Astrocyte of the hippocampus (primary cell): ENCODE results near the gene HMX2.

Source experiments
- DNase-seq: peaks from one replicate; pipeline ENCODE4 v3.0.0; 2011; ENCODE audit warnings: low read depth, low spot score

HMX2 gene

DNA sequence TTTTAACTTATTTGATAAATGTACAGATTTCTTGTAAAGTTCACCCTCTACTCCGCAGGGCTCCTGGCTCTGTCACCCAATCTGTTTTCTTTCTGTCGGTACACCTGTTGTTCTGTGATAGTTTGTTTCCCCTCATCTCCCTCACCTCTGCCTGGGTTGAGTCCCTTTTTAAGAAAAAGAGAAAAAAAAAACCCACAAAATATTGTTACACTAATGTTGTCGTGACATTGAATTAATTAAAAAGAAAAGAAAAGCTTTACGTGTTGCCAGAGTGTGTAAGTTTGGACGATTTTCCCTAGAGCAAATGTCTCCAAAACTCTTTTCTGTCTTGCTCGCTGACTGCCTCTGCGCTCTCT lies 8.8 kb upstream of the HMX2 start:
- no peak for DNase-seq

DNA sequence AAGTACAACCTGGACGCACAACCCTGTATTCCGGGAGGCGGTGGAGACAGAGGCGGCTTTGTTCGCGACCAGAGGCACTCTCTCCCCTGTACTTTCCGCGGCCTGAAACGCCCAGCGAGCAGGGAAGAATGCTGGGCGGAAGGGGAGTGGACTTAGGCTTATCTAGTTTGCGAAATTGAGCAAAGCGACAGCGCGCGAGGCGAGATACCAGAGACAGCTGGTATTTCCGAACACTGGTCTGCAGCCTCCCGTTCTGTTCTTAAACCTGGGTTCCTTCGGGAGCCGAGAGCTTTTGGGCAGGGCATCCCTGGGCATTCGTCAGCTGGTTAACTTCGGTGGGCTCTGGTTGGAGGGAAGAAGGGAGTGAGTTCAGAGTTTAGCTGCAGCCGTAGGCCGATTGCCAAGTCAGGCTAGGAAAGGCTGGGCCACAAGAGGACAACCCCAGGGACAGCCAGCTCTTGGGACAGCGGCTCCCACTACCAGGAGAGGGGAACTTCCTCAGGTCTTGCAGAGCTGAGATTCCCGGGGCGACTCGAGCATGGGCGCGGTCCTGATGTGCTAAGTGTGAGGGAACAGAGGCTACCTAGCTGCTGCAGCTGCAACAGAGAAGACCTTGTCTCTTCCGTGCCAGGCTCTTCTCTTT lies 8.3 kb upstream of the HMX2 start:
- DNase-seq = no peak

- no peak for DNase-seq
Observed at GRCh38 chr10:123140164-123140982, 7.6 kb upstream of the HMX2 start.

DNA sequence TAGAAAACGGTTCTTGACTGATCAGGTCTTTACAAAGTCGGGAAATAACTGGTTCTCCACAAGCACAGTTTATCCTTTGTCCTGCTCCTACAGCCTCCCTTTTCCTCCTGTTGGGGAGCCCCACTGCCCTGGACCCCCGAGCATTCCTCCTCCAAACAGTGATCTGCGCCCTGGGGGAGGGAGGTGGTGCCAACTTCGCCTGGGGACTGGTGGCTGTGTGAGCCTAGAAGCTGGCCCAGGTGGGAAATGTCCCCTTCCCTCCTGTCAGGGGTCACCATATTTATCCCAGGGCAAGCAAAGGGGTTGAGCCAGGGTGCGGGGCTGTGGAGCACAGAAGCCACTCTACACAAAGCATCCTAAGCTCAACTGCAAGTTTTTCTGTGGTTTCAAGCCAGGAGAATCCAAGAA lies 6.9 kb upstream of the HMX2 start:
- no peak for DNase-seq

DNA sequence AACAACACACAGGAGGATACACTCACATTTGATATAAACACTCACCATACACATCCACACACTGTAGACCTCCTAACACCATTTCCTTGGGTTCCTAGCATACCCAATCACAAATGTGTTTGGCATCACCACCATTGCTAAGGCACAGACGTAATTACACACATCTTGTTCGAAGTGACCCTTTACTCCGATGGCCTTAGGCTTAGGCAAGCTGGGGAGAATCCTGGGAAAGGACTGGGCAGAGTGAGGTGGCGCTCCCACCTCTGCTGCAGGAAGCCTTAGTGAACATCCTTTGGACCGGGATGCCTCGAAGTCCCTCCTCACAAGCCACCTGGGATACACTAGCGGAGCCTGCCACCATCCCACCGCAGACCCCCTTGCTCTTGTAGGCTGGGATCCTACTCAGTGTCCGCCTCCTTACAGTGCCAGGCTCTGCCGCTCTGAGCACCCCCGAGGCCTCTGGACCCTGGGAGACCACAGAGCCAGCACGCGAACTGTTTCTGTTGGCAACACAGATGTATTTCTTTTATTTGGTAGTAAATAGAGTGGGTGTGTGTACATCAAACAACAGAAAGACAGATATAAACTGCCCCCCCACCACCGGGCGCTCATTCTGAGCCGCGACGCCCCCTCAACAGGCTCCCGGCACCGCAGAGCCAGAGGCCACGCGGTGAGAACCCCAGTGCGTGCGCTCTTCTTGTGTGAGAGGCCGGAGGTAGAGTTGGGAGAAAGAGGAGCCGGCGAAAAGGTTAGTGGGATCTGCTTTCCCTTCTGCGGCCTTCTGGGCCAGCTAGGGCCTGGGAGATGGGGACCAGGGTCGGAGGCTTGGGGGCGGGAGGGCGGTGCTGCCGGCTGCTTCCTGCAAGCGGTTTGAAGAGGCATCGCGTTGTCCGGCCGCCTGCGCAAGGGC lies 5.9 kb upstream of the HMX2 start:
- no peak for DNase-seq

GRCh38 chr10:123142701-123143161 lies 5.2 kb upstream of the HMX2 start:
- no peak for DNase-seq

DNA sequence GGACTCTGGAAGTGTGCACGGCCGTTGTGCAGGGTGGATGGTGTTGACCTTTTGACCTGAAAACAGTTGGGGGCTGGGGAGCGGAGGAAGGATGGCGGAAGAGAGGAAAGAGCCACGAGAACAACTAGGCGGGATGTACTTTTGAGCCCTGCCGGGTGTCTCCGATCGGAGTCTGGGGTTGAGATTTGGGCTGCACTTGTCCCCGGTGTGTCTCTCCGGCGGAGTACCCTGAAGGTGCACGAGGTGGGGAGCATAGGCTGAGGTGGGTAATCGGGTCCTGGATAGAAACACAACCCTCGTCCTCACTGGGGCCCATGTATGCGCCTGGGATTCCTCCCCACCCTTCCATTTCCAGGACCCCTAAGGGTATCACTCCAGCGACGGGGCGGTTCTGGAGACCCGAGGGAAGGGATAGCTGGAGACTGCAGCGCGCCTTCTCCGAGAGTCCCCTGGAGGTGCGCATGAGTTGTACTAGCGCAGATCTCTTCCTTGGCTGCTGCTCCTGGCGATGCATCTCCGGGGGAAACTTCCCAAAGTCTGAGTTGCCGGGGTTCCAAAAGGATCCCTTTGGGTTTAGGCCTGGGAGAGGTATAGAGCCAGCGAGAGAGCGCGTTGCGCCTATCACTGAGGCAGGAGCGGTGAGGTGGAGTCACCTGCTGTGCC lies 4.6 kb upstream of the HMX2 start:
- DNase-seq = no peak

DNA sequence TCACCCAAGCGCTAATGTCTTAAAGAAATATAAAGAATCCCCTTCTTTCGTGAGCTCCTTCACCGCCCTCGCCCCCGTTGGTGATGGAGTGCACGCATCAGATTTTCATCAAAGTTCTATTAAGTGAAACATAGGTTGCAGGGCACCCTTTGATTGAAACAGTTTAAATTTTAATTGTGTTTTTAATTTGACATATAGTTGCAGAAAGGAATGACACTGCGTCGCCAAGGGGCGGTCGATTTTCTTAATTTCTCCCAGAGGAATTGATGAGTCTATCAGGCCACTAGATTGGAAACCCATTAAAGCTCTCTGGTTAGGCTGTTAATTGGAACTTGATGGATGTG lies 4.1 kb upstream of the HMX2 start:
- DNase-seq = no peak

- no peak for DNase-seq
Observed at GRCh38 chr10:123144697-123145541, 3.0 kb upstream of the HMX2 start.

GRCh38 chr10:123145542-123146012 lies 2.4 kb upstream of the HMX2 start:
- DNase-seq = no peak

DNA sequence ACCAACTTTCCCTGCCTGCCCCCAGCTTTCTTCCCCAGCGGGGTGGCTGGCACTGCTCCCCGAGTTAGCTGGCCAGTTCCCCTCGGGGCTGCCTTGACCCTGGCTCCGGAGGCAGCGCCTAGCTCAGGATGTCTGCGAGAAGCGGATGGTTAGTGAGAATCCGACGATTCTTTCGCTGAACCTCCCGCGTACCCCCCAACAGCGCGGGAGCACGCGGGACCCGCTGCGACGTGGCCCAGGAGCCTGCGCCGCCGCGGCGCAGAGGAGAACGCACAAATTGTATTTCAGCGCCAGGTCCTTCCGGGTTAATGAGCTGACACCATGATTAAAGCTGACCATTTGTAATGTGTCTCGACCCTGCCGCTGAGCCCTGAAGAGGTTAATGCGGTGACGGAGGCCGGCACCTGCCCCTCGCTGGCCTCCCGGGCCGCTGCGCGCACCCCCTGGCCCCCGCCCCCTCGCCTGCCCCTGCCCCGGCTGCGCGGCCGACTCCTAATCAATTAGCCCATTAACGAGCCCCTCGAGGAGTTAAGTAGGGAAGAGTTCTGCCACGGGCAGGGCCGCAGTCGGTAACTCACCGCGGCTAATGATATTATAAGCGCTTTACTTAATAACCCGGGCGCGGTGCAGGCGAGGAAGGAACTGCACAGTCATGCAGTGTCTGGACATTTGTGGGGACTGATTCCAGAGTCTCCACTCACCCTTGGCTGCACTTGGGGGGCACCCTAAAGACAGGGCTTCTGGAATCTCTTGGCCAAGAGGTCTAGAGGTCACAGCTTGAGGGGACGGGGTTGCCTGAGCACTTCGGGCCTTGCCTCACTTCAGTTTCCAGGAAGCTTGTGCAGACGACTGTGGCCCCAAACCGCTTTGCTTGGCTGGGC lies 1.7 kb upstream of the HMX2 start:
- no peak for DNase-seq

DNA sequence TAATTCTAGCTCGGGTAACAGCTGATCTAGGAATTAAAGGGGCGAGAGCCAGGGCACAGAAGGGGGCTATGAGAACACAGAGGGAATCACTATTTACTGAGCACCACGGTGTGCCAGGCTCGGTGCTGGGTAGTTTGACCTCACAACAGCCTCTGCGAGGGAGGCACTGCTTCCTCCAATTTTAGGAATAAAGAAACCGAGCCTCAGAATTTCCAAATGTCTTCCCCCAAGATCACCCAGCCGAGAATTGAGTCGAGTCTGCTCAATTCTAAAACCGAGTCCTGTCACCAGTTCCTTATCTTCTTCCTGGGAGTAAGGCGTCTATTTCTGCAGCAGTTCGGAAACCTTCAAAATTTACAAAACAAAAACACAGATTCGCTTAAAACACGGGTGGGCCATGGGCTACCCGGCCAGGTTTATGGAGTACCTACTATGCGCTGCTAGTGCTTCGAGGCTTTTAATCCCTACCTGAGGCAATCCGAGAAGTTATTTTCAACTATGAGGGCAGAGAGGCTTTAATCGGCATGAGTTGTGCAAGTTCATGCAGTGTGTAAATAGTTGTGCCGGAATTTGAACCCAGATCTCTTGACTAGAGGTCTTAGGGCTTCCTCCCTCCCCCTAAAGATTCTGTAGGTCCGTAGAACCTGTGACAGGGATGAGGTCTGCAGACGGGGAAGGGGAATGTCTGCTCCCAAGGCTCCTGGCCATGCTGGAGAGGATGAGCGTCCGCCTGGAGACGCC lies 872 bp upstream of the HMX2 start:
- DNase-seq = no peak

GRCh38 chr10:123148414-123149161 lies 652 bp downstream of the HMX2 start:
- no peak for DNase-seq

DNA sequence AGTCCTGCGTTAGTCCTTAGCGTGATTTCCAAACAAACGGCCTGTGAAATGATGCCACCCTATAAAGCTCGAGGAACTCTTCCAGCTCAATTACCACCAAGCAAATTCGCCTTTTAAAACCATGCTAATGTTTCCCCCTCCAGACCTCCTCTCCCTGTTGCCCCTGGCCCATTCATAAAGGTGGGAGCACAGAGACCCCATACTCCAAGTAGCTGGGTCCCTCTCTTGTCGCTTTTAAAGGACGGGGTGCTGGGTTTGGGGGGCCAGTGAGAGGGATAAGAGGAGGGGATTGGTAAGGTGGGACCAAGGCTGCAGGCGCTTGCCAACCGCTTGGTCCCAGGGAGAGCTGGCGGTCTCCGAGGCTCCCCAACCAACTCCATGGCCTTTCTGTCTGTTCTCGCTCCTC lies 1.2 kb downstream of the HMX2 start:
- no peak for DNase-seq

DNA sequence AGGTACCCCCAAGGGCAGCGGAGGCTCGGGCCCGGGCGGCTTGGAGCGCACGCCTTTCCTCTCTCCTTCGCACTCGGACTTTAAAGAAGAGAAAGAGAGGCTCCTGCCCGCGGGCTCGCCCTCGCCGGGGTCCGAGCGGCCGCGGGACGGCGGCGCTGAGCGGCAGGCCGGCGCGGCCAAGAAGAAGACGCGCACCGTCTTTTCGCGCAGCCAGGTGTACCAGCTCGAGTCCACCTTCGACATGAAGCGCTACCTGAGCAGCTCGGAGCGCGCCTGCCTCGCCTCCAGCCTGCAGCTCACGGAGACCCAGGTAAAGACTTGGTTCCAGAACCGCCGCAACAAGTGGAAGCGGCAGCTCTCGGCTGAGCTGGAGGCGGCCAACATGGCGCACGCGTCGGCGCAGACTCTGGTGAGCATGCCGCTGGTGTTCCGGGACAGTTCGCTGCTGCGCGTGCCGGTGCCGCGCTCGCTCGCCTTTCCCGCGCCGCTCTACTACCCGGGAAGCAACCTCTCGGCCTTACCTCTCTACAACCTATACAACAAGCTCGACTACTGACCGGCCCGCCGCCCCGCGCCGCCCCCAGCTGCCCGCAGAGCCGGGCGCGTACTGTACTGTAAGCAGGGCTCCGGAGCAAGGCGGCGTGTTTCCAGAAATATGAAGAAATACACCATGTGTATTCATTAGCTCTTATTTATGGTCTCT lies 1.8 kb downstream of the HMX2 start:
- DNase-seq = peak; percentile 68

DNA sequence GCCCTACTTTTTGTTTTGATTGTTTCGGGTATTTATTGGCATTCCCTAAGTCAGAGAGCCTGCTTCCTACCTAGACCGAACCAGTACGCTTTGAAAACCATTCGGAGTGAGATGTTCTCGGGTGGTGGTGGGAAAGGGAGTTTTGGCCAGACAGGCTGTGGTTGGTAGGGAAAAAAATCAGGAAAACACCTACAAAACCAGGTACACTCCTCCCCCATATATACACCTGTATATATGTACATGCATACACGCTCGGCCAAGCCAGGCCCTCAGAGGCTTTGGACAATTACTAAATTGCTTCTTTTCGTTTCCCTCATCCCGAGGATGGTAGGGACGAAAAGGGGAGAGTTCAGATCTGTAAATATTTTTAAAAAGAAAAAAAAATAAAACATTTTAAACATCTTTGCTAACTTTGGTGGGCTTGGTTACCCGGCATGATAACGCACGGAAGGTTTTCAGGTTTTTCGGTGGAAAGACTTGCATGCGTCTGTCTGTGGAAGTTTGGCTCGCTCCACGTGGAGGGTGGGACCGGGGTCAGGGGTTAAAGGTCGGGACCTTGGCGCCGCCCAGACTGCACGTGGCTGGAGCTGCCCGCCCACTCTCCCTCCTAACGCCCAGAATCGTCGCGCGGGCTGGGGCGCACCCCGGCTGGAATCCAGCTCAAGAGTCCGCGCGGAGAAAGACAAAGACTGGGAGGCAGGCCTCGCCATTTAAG lies 2.5 kb downstream of the HMX2 start:
- DNase-seq = no peak
